Thyroid gland (tissue), 4 donors: ENCODE results near the gene RALGAPB. TPM values are rescaled to one million over a fixed set of nuclear protein-coding genes. Genes with fewer than 3 reads are reported as not detected.

Source experiments
- DNase-seq, 2 donors: peaks; one replicate each; pipeline ENCODE4 v3.0.0-alpha.2; 2019
- H3K27ac ChIP-seq, 3 donors: fragments of 200-600 bp; sonication (generic); 1 replicate in 2 of 3; 2 replicates in 1 of 3; pipeline ENCODE4 v1.5.1; 2016 to 2019; ENCODE audit warnings: mild to moderate bottlenecking in 1 of 3, moderate library complexity in 1 of 3
- H3K27me3 ChIP-seq: fragments of 200-600 bp; sonication (generic); one replicate; pipeline ENCODE4 v1.5.1; 2019
- H3K36me3 ChIP-seq, 2 donors: fragments of 200-600 bp; sonication (generic); one replicate each; pipeline ENCODE4 v1.5.1; 2016 to 2019
- H3K4me1 ChIP-seq, 2 donors: fragments of 200-600 bp; sonication (generic); one replicate each; pipeline ENCODE4 v1.5.1; 2017 to 2019
- H3K4me3 ChIP-seq, 3 donors: fragments of 200-600 bp; sonication (generic); replicated peaks in 1 of 3; 1 replicate in 2 of 3; 2 replicates in 1 of 3; pipeline ENCODE4 v1.5.1; 2016; ENCODE audit warnings: mild to moderate bottlenecking in 1 of 3
- H3K9me3 ChIP-seq: fragments of 200-600 bp; sonication (generic); one replicate; pipeline ENCODE4 v1.5.1; 2017
- CTCF ChIP-seq, 6 experiments: fragments of 200-600 bp in 3 of 6; fragments of 450-650 bp in 3 of 6; sonication (generic) in 3 of 6; IDR thresholded peaks; one replicate each; pipeline ENCODE4 v1.5.1; 2016 to 2019; ENCODE audit warnings: antibody characterized with exemption in 6 of 6, mild to moderate bottlenecking in 2 of 6, inconsistent platforms in 1 of 6, moderate library complexity in 1 of 6
- POLR2A ChIP-seq, 2 donors: fragments of 450-650 bp; IDR thresholded peaks; one replicate each; pipeline ENCODE4 v1.6.1; 2017; ENCODE audit warnings: antibody characterized with exemption in 2 of 2, mild to moderate bottlenecking in 2 of 2, moderate library complexity in 1 of 2
- WGBS, 2 donors: methylation state at CpG; one replicate each; pipeline ENCODE4 v1.1.5; 2017; 5-methylcytosine and 5-hydroxymethylcytosine counted together
- intact Hi-C: fragments of 100-400 bp; cut with DNase I; formaldehyde crosslinking; loops from one replicate; pipeline ENCODE4 v1.15.1; 2023
- total RNA-seq, 4 donors: library from RNA; depleted of rRNA; stranded (reverse); fragments of >200 nt; gene quantifications; one replicate each; pipeline ENCODE4 v1.2.3, GENCODE V29; 2016

Gene RALGAPB
- total RNA-seq, 4 donors from 2014 or later = 53.6 to 79.8 (median 62.1) TPM

DNA sequence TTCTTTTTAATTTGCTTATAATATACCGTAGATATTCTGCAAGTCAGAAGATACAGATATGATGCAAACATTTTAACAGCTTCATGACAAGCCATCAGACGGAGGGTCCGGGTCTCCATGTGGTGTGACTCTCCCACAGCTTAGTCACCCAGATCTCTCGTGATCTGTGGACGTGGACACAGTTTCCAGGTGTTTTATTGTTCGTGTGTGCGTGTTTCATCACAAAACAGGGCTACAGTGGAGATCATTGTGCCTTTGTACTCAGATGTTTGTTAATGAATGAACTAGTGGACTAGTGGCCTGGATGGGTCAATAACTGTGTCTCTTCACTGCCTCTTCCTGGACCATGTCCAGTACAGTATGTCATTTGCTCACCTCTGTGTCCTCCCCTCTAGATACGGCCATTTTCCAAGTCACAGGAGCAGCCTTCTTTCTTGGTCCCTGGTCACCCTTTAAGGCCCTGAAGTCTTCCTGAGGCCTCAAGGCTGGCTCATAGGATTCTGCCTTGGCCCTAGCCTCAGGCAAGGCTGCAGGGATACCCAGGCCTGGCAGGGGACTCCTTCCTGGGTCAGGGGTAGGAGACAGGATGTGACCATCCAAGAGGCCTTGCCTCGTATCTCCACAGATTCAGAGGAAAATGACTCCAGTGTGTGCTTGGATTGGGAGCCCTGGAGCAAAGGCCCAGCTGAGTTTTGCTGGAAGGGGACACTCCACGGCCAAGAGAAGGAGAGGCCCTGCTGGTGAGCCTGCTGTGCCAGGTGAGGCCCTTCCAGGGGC, 112.9 kb downstream of the RALGAPB start:
- H3K27ac ChIP-seq = no peak overlapping the region
- no peak overlapping the region for H3K4me3 ChIP-seq
- intact Hi-C loops = no loop called here
- no peak for DNase-seq
- TF ChIP-seq CTCF (IDR thresholded peaks at IDR 0.05) (no peak), POLR2A (IDR thresholded peaks at IDR 0.05) (no peak)
- peaks cover 6 to 14% of the 10 kb centered on the region in 2 donors for H3K4me1 ChIP-seq
- H3K36me3 ChIP-seq = no peaks in the 10 kb centered on the region
- H3K27me3 ChIP-seq = no peaks in the 10 kb centered on the region
- H3K9me3 ChIP-seq = no peaks in the 10 kb centered on the region
- 83 to 89% methylated on average over 10 of the region's 10 CpGs for WGBS, 2 donors

GRCh38 chr20:38586181-38586525, 113.5 kb downstream of the RALGAPB start:
- H3K4me3 ChIP-seq = no peak overlapping the region
- H3K36me3 ChIP-seq = no peaks in the 10 kb centered on the region
- H3K27me3 ChIP-seq = no peaks in the 10 kb centered on the region
- 75 to 87% methylated on average over 2 to 3 of the region's 3 CpGs for WGBS, 2 donors
- intact Hi-C loops = no loop called here
- H3K4me1 ChIP-seq = peaks cover 4 to 9% of the 10 kb centered on the region in 2 donors
- TF ChIP-seq CTCF (IDR thresholded peaks at IDR 0.05) (no peak), POLR2A (IDR thresholded peaks at IDR 0.05) (no peak)
- DNase-seq = no peak
- H3K27ac ChIP-seq = no peak overlapping the region
- no peaks in the 10 kb centered on the region for H3K9me3 ChIP-seq

DNA sequence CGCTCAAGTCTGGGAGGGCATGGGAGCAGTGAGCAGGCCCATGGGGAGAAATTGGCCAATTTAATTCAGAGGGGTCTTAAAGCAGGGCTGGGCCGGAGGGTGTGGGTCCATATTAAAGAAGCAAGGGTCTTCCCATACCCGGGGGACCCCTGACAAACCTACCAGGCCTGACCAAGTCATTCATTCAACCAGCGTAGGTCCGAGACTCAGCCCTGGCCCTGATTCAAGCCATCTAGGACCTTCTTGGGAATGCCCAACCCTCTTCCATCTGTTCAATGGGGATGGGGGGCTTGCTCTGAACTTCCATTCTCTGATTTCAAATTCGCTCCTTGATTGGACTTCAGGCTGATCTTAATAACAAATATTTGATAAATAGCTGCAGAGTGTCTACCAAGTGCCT, 115.7 kb downstream of the RALGAPB start:
- Histone ChIP-seq H3K27ac (no peak overlapping the region), H3K9me3 (no peaks in the 10 kb centered on the region), H3K4me3 (no peak overlapping the region), H3K36me3 (no peaks in the 10 kb centered on the region), H3K4me1 (no peaks in the 10 kb centered on the region), H3K27me3 (no peaks in the 10 kb centered on the region)
- DNase-seq = no peak
- intact Hi-C loops = no loop called here
- 93 to 96% methylated on average over 6 of the region's 6 CpGs for WGBS, 2 donors
- TF ChIP-seq POLR2A (IDR thresholded peaks at IDR 0.05) = no peak
- no peak for TF ChIP-seq CTCF (IDR thresholded peaks at IDR 0.05)

DNA sequence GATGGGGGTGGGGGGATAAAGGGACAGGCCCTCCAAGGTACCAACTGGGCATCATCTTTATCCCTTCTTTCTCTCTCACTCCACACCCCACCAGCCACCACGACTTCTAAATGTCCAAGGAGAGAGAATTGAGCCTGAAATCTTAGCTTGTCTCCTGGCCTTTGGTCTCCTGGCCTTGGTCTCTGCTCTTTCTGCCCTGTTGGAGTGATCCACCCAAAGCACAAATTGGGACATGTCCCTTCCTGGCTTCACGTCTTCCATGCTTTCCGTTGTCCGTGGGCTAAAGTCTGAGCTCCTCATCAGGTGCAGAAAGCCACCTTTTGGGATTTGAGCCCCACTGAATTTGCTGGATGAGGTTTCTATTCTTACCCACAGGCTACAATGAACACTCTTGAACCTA, 116.7 kb downstream of the RALGAPB start:
- intact Hi-C loops = no loop called here
- Histone ChIP-seq H3K27me3 (no peaks in the 10 kb centered on the region), H3K9me3 (no peaks in the 10 kb centered on the region), H3K36me3 (no peaks in the 10 kb centered on the region), H3K27ac (no peak overlapping the region), H3K4me1 (no peaks in the 10 kb centered on the region), H3K4me3 (no peak overlapping the region)
- TF ChIP-seq CTCF (IDR thresholded peaks at IDR 0.05) (no peak), POLR2A (IDR thresholded peaks at IDR 0.05) (no peak)
- DNase-seq = no peak
- WGBS, 2 donors = 84 to 87% methylated on average over 4 of the region's 4 CpGs

DNA sequence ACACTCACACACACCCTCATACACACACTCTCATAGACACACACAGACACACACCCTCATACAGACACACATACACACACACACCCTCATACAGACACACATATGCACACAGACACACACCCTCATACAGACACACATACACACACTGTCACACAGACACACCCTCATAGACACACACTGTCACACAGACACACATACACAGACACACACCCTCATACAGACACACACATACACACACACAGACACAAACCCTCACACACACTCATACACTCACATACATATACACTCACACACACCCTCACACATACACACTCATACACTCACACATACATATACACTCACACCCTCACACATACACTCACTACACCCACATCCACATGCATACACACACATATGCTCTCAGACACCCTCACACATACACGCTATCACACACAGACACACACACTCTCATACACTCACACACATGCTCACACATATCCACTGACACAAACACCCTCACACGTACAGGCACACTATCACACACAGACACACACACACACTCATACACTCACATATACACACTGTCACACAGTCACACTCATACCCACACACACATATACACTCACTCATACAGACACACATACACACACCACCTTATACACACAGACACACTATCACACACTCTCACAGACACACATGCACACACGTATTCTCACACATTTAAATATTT, 117.5 kb downstream of the RALGAPB start:
- DNase-seq = no peak
- WGBS, 2 donors = 89 to 90% methylated on average over 3 of the region's 3 CpGs
- no peak overlapping the region for H3K27ac ChIP-seq
- intact Hi-C loops = no loop called here
- H3K27me3 ChIP-seq = no peaks in the 10 kb centered on the region
- no peaks in the 10 kb centered on the region for H3K9me3 ChIP-seq
- no peaks in the 10 kb centered on the region for H3K4me1 ChIP-seq
- no peaks in the 10 kb centered on the region for H3K36me3 ChIP-seq
- H3K4me3 ChIP-seq = no peak overlapping the region
- TF ChIP-seq CTCF (IDR thresholded peaks at IDR 0.05) (no peak), POLR2A (IDR thresholded peaks at IDR 0.05) (no peak)
